HG03342 (cell line): ENCODE measurements around the gene ATG9B.

ENCODE experiments used
- ATAC-seq: cut with Tn5 transposase; IDR thresholded peaks from one replicate; pipeline ENCODE4 v1.9.1; 2021; ENCODE audit warnings: mild to moderate bottlenecking, moderate library complexity; ENCODE audit not compliant: unreplicated experiment

The ATG9B gene

GRCh38 chr7:151024435-151025056 is at the start of gene ATG9B:
TSS of gene ATG9B (minus strand) at chr7:151024494. CDS start at chr7:151024423, 71 bp downstream.
- ATAC-seq = no peak

GRCh38 chr7:151073990-151074389 is 49.7 kb upstream of the ATG9B start:
- ATAC-seq = no peak

- ATAC-seq = no peak
Observed at GRCh38 chr7:151071032-151071866, 47.0 kb upstream of the ATG9B start.

- ATAC-seq = no peak
Observed at GRCh38 chr7:151070574-151070960, 46.3 kb upstream of the ATG9B start.

- no peak for ATAC-seq
Observed at GRCh38 chr7:151069841-151070573, 45.7 kb upstream of the ATG9B start.

- ATAC-seq = no peak
Observed at GRCh38 chr7:151068069-151068773, 43.9 kb upstream of the ATG9B start.

- no peak for ATAC-seq
Observed at GRCh38 chr7:151066273-151066974, 42.1 kb upstream of the ATG9B start.

- no peak for ATAC-seq
Observed at GRCh38 chr7:151065516-151065915, 41.2 kb upstream of the ATG9B start.

- ATAC-seq = no peak
Observed at GRCh38 chr7:151064993-151065392, 40.7 kb upstream of the ATG9B start.

- ATAC-seq = no peak
Observed at GRCh38 chr7:151064454-151064853, 40.2 kb upstream of the ATG9B start.

- no peak for ATAC-seq
Observed at GRCh38 chr7:151063212-151063561, 38.9 kb upstream of the ATG9B start.

GRCh38 chr7:151062399-151063211 is 38.3 kb upstream of the ATG9B start:
- ATAC-seq = no peak

- ATAC-seq = no peak
Observed at GRCh38 chr7:151062111-151062398, 37.8 kb upstream of the ATG9B start.

GRCh38 chr7:151061213-151062110 is 37.2 kb upstream of the ATG9B start:
- ATAC-seq = no peak

GRCh38 chr7:151060416-151061212 is 36.3 kb upstream of the ATG9B start:
- no peak for ATAC-seq

GRCh38 chr7:151060113-151060415 is 35.8 kb upstream of the ATG9B start:
- no peak for ATAC-seq

- ATAC-seq = peak; percentile 32
Observed at GRCh38 chr7:151059367-151060112, 35.2 kb upstream of the ATG9B start, which contains the start of gene SLC4A2. TSS of gene SLC4A2 (plus strand) at chr7:151059589. CDS start at chr7:151061988, 2,399 bp downstream.
